ENCODE measurements around the gene ALG9.

Gene ALG9

DNA sequence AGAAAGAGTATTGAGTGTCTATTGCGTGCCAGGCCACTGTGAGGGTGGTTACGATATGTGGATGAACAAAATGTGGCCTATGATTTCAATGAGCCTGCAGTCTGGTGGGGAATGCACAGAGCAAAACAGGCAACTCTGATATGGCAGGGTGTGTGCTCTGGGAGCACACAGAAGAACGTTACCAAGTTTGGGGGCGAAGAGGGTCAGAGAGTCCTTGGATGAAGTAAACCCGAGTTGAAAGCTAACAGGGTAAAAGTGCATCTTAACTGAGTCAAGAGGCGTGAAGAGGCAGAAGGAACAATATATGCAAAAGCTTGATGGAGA is 8.2 kb upstream of the ALG9 start:
- H3K79me2 ChIP-seq (ENCODE audit: insufficient read depth, low read length) = no peaks in the 10 kb centered on the region
- H4K20me1 ChIP-seq (ENCODE audit: insufficient read depth, low read length, poor library complexity, severe bottlenecking) = no peaks in the 10 kb centered on the region
- no peaks in the 10 kb centered on the region for H3K27me3 ChIP-seq (ENCODE audit: insufficient read depth, low read length, poor library complexity, severe bottlenecking)
- H3K9me3 ChIP-seq (ENCODE audit: insufficient read depth, low read depth, low read length) = no peaks in the 10 kb centered on the region
- H3K9ac ChIP-seq (ENCODE audit: low read depth, low read length, poor library complexity, severe bottlenecking) = peak overlapping the region; percentile 69
- no peaks in the 10 kb centered on the region for H3K4me1 ChIP-seq (ENCODE audit: insufficient read depth, low read length, poor library complexity, severe bottlenecking)
- peak overlapping the region; percentile 76 for H3K4me3 ChIP-seq (ENCODE audit: low read length, poor library complexity, severe bottlenecking)
- H3K4me2 ChIP-seq (ENCODE audit: low read depth, low read length, poor library complexity, severe bottlenecking) = peak overlapping the region; percentile 77
- no peaks in the 10 kb centered on the region for H3F3A ChIP-seq (ENCODE audit: low read depth)
- H3K36me3 ChIP-seq (ENCODE audit: insufficient read depth, low read length) = no peaks in the 10 kb centered on the region
- H2AFZ ChIP-seq (ENCODE audit: low read length) = peak overlapping the region; percentile 84
- no peak for TF ChIP-seq EZH2phosphoT487 (IDR thresholded peaks at IDR 0.05; ENCODE audit: borderline replicate concordance)
- TF ChIP-seq, protein P1, sequence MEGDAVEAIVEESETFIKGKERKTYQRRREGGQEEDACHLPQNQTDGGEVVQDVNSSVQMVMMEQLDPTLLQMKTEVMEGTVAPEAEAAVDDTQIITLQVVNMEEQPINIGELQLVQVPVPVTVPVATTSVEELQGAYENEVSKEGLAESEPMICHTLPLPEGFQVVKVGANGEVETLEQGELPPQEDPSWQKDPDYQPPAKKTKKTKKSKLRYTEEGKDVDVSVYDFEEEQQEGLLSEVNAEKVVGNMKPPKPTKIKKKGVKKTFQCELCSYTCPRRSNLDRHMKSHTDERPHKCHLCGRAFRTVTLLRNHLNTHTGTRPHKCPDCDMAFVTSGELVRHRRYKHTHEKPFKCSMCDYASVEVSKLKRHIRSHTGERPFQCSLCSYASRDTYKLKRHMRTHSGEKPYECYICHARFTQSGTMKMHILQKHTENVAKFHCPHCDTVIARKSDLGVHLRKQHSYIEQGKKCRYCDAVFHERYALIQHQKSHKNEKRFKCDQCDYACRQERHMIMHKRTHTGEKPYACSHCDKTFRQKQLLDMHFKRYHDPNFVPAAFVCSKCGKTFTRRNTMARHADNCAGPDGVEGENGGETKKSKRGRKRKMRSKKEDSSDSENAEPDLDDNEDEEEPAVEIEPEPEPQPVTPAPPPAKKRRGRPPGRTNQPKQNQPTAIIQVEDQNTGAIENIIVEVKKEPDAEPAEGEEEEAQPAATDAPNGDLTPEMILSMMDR (conservative IDR thresholded peaks at IDR 0.05; ENCODE audit: low read length) = no peak
- no peaks in the 10 kb centered on the region for H3K9me2 ChIP-seq (replicated peaks; ENCODE audit: low read depth, low read length)

DNA sequence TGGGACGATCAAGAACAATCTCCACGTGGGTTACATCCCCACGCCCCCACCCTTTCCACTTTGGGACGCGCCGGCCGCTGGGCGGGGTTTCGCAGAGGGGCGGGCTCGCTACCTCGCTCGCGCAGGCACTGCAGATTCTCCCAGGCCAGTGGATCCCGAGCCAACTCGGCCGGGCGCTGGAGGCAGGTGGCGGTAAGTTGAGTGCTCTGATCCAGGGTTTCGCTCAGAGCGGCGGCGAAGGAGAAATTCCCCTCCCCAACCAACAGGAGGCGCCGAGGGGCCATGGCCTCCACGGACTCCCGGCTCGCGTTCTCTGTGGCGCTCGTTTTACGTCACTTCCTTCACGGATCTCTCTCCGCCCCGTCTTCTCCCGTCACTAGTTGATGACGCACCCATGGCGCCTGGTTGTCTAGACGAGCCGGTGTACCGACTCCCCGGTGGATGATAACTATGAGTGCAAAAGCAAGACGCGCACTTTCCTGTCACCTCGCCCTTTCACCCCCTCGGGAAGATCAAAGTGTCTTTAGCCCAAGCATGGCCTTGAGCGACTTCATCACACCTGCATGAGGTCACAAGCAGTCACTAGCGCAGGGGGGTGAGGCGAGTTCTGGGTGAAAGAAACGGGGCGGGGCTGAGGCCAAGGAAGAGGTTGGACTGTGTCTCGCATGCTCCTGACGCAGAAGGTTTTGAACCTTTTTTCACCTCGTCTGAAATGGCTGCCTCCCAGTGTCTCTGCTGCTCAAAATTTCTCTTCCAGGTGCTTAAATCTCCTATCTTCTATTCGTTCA is 7.7 kb upstream of the ALG9 start, which contains the start of the genes CFAP68 and FDXACB1:
CFAP68 (plus strand) TSS at position 693 of the 788 bp plus-strand sequence; CDS start at position 713, 20 bp downstream.
FDXACB1 (minus strand) TSS at position 317 of the 788 bp plus-strand sequence; CDS start at position 284, 33 bp downstream.
- Histone ChIP-seq H3F3A (ENCODE audit: low read depth) (no peaks in the 10 kb centered on the region), H4K20me1 (ENCODE audit: insufficient read depth, low read length, poor library complexity, severe bottlenecking) (no peaks in the 10 kb centered on the region), H3K36me3 (ENCODE audit: insufficient read depth, low read length) (no peaks in the 10 kb centered on the region), H3K9ac (ENCODE audit: low read depth, low read length, poor library complexity, severe bottlenecking) (peak within 1 kb of the TSS; percentile 69), H3K4me3 (ENCODE audit: low read length, poor library complexity, severe bottlenecking) (peak within 1 kb of the TSS; percentile 76), H3K4me1 (ENCODE audit: insufficient read depth, low read length, poor library complexity, severe bottlenecking) (no peaks in the 10 kb centered on the region), H3K27me3 (ENCODE audit: insufficient read depth, low read length, poor library complexity, severe bottlenecking) (no peaks in the 10 kb centered on the region), H3K9me3 (ENCODE audit: insufficient read depth, low read depth, low read length) (no peaks in the 10 kb centered on the region), H2AFZ (ENCODE audit: low read length) (peak within 1 kb of the TSS; percentile 88), H3K4me2 (ENCODE audit: low read depth, low read length, poor library complexity, severe bottlenecking) (peak within 1 kb of the TSS; percentile 77), H3K79me2 (ENCODE audit: insufficient read depth, low read length) (no peaks in the 10 kb centered on the region), H3K9me2 (replicated peaks; ENCODE audit: low read depth, low read length) (no peaks in the 10 kb centered on the region)
- TF ChIP-seq, protein P1 (conservative IDR thresholded peaks at IDR 0.05; ENCODE audit: low read length) = peak; percentile 69
- TF ChIP-seq EZH2phosphoT487 (IDR thresholded peaks at IDR 0.05; ENCODE audit: borderline replicate concordance) = no peak

DNA sequence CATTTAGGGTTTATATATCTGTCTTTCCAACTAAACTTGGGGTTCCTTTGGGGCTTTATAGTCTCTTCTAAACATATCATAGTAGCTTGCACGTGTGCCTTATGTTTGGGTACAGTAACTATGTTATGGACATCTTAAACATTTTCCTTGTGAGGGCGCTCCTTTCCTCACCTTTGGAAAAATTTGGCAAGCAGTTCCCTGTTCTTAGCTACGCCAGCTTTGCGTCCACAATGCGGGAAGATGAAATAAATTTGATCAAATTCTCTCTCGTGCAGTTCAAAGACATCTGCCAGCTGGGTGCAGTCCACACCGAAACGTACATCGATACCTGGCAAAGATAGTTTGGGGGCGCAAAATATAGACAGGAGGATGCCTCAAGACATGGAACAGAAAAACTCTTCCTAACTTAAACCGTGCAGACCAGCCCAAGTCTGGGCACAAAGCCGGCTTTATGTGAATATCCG is 7.0 kb upstream of the ALG9 start:
- Histone ChIP-seq H2AFZ (ENCODE audit: low read length) (peak overlapping the region; percentile 88), H3K9ac (ENCODE audit: low read depth, low read length, poor library complexity, severe bottlenecking) (peak overlapping the region; percentile 69), H3K79me2 (ENCODE audit: insufficient read depth, low read length) (no peaks in the 10 kb centered on the region), H3K36me3 (ENCODE audit: insufficient read depth, low read length) (no peaks in the 10 kb centered on the region), H3K4me1 (ENCODE audit: insufficient read depth, low read length, poor library complexity, severe bottlenecking) (no peaks in the 10 kb centered on the region), H3K9me3 (ENCODE audit: insufficient read depth, low read depth, low read length) (no peaks in the 10 kb centered on the region), H3K4me3 (ENCODE audit: low read length, poor library complexity, severe bottlenecking) (peak overlapping the region; percentile 76), H3K4me2 (ENCODE audit: low read depth, low read length, poor library complexity, severe bottlenecking) (peak overlapping the region; percentile 77), H3F3A (ENCODE audit: low read depth) (no peaks in the 10 kb centered on the region), H4K20me1 (ENCODE audit: insufficient read depth, low read length, poor library complexity, severe bottlenecking) (no peaks in the 10 kb centered on the region), H3K27me3 (ENCODE audit: insufficient read depth, low read length, poor library complexity, severe bottlenecking) (no peaks in the 10 kb centered on the region), H3K9me2 (replicated peaks; ENCODE audit: low read depth, low read length) (no peaks in the 10 kb centered on the region)
- TF ChIP-seq, protein P1 (conservative IDR thresholded peaks at IDR 0.05; ENCODE audit: low read length) = no peak
- no peak for TF ChIP-seq EZH2phosphoT487 (IDR thresholded peaks at IDR 0.05; ENCODE audit: borderline replicate concordance)
